ENCODE measurements around the gene CLPSL2.
"Not testable (repeated sequence)": the region's sequence is repeated elsewhere in the genome, so short reads cannot be mapped to it uniquely, and the experiment has no call there.

Gene CLPSL2

GRCh38 chr6:35776364-35777215 is at the start of gene CLPSL2:
Gene CLPSL2, plus strand, starts transcription at chr6:35776598. Its CDS starts 21 bp downstream, at chr6:35776619.
- DNase-seq (ENCODE audit: low spot score), result peak; percentile 36

GRCh38 chr6:35727231-35727934 is 49.0 kb upstream of the CLPSL2 start:
- no peak for DNase-seq (ENCODE audit: low spot score)

- DNase-seq (ENCODE audit: low spot score), result peak; percentile 33
These were observed 48.3 kb upstream of the CLPSL2 start for GRCh38 chr6:35727935-35728682.

GRCh38 chr6:35728683-35729678 is 47.4 kb upstream of the CLPSL2 start:
- DNase-seq (ENCODE audit: low spot score), result no peak

- no peak for DNase-seq (ENCODE audit: low spot score)
These were observed 46.7 kb upstream of the CLPSL2 start for GRCh38 chr6:35729722-35730121.

GRCh38 chr6:35730745-35731413 is 45.5 kb upstream of the CLPSL2 start:
- DNase-seq (ENCODE audit: low spot score), result no peak

DNA sequence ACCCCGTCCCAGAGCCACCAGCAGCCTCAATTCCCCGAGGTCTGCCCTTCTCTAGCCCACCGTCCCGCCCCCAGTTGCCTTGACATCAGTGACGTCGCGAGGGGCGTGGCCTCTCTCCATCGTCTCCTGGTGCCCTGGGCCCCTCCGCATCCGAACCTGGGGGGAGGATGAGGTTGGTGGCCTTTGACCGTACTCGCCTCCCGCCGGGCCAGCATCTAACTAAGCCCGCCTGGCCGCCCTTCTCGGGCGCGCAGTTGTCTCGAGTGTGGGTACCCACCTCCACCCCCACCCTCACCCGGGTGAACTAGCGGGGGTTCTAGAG is 45.0 kb upstream of the CLPSL2 start:
- DNase-seq (ENCODE audit: low spot score), result peak; percentile 28

DNA sequence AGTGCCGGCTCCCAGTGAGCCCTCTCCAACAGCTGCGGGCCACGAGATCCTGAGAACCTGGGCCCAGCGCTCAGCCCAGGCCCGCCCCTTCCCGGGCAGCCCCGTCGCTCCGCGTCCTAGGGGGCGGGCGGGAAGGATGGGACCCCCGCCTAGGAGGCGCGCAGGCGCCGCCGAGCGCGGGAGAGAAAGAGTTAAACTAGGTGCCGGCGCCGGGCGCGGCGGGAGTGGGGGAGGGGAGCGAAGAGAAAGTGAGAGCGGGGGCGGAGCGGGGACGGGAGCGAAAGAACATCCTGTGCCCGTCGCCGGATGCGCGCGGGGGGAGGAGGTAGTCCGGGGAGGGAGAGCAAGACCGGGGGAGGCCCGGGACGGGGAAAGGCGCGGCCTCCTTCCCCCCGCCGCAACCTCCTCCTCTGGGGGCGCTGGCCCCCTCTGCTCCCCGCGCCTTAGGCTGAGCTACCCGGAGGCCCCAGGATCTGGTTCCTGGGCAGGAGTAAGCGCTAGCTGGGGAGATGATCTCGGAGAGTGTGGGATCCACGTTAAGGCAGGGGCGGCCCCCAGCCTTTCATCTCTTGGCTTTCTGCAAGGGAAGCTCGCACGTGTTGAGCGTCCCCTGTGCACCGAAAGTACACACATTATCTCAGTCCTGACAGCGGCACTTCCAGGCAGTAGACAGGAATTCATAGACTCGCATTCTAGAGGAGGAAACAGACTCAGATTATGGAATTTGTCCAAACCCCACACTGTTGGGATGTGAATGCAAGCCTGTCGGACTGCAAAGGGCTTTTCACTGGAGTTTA is 44.5 kb upstream of the CLPSL2 start:
- peak; percentile 62 for DNase-seq (ENCODE audit: low spot score)

DNA sequence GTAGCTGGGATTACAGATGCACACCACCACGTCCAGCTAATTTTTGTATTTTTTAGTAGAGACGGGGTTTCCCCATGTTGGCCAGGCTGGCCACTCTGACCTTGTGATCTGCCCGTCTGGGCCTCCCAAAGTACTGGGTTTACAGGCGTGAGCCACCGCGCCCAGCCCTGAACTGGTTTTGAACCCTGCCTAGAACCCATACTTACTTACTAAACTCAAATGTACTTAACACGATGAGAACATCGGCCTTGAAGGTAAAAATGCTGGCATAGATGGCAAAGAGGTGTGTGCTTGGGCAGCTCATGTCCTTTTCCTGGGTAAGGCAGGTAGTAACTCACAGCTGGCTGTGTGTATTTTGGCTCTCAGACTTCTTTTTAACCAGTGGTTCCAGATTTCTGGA is 42.8 kb upstream of the CLPSL2 start:
- no peak for DNase-seq (ENCODE audit: low spot score)

- DNase-seq (ENCODE audit: low spot score), result not testable (repeated sequence)
These were observed 42.1 kb upstream of the CLPSL2 start for GRCh38 chr6:35734319-35734718.

DNA sequence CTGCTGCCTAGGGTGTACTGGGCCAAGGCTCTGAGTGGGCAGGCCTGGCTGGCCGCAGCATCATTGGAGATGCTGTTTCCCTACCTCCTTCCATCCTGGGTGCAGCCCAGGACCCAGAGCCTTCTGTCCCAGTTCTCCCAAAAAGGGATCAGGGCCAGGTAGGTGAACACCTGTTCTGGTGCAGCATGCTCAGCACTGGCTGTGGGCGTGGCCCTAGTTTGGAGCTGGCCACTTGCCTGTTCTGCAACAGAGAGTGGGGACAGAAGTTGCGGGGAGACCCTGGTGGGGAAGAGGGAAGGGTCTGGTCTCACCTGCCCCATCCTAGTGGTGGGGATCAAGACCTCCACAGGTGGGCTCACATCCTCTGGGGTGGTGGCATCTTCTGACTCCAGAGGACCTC is 40.9 kb upstream of the CLPSL2 start:
- DNase-seq (ENCODE audit: low spot score), result no peak

DNA sequence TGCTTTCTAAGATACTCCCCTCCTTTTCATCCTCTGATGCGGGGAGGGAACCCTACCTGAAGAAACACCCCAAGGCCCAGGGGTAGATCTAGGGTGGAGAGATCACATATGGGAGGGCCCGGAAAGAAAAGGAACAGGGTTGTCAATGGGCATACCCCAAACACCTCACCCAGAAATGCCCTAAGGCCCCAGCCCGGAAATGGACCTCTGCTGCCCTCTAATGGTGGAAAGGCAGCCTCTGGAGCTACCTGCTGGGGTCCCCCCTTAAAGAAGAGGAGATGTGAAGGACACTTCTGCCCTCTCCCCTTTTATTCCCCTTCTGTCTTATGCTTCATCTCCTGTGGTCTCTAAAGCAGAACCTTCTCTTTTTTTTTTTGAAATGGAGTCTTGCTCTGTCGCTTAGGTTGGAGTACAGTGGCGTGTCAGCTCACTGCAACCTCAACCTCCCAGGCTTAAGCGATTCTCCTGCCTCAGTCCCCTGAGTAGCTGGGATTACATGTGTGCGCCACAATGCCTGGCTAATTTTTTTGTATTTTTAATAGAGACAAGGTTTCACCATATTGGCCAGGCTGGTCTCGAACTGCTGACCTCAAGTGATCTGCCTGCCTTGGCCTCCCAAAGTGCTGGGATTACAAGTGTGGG is 40.0 kb upstream of the CLPSL2 start:
- peak; percentile 49 for DNase-seq (ENCODE audit: low spot score)

DNA sequence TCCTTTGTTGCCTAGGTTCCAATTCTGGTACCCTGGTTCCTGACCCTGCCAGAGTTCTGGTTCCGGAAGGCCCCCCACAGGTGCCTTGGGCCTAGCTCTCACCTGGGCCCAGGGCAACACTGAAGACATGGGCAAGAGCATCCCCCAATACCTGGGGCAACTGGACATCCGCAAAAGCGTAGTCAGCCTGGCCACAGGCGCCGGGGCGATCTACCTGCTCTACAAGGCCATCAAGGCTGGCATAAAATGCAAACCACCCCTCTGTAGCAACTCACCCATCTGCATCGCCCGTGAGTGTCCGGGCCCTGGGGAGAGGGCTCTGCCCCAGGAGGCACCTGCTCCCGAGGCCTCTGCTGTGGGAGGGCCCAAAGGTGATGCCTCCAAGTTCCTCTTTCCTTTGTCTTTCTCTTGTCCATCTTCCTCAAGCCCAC is 39.4 kb upstream of the CLPSL2 start, which contains the start of gene ARMC12:
ARMC12 (plus strand) TSS at position 51 of the 431 bp plus-strand sequence; CDS start at position 128, 77 bp downstream.
- no peak for DNase-seq (ENCODE audit: low spot score)

DNA sequence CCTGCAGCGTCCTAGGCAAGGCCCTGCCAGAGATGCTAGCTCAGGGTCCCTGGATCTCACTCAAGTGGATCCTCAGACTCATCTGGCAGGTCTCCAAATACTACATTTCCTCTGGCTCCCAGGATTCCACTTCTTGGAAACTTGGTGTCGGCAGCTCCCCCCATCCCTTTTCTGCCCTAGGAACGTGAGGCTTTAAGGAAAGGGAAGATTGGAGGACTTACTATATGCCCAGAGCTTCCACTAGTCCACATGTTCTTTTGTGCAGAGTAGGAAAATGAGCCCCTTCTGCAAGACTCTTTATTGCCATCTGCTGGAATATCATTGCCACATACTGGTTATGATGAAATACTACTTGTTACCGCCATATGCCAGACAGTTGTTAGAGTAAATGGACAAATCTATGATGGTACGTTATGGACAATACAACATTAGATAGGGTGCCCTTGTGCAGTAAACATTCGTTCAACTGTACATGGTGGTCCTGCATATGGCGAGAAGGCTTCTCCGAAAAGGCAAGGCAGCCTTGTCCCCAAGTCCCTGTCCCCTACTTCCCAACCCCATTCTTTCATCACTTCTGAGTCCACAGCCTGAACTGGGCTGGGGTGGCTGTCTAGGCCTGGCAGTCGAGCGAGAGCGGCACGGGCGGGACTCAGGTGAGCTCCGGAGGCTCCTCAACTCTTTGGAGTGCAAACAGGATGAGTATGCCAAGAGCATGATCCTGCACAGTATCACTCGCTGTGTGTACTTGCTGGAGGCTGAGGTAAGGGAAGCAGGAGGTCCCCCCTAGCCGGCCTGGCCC is 38.8 kb upstream of the CLPSL2 start:
- DNase-seq (ENCODE audit: low spot score), result peak; percentile 67

- no peak for DNase-seq (ENCODE audit: low spot score)
These were observed 36.5 kb upstream of the CLPSL2 start for GRCh38 chr6:35739645-35740524.

- DNase-seq (ENCODE audit: low spot score), result no peak
These were observed 33.6 kb upstream of the CLPSL2 start for GRCh38 chr6:35742842-35743241.

DNA sequence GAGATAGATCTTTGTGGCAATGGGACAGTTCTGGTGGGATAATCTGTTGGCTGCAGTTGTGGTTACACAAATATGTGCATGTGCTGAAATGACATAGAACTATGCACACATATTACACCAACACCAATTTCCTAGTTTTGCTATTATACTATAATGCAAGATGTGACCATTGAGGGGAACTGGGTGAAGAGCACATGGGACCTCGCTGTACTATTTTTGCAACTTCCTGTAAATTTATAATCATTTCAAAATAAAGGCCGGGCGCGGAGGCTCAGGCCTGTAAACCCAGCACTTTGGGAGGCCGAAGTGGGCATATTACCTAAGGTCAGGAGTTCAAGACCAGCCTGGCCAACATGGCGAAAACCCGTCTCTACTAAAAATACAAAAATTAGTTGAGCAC is 30.9 kb upstream of the CLPSL2 start:
- DNase-seq (ENCODE audit: low spot score), result no peak

DNA sequence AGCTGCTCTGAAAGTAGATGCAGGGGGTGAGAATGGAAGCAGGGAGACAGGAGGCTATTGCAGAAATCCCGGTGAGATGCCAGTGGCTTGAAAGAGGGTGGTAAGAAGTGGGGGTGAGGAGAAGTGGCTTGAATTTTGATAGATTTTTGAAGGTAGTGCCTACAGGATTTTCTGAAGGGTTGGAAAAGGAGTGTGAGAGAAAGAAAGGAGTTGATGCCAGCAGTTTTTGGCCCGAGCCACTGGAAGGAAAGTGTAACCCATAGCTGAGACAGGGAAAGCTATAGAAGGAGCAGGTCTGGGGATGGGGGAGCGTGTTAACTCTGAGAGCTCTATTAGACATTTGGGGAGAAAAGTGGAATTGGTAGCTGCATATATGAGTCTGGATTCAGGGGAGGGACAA is 29.9 kb upstream of the CLPSL2 start:
- no peak for DNase-seq (ENCODE audit: low spot score)
